ENCODE results near the gene ATAT1.
"Not testable (repeated sequence)": the region's sequence is repeated elsewhere in the genome, so short reads cannot be mapped to it uniquely, and the experiment has no call there.

ATAT1 gene

GRCh38 chr6:30654798-30655742 lies 28.4 kb downstream of the ATAT1 start:
- DNase-seq, result no peak

DNA sequence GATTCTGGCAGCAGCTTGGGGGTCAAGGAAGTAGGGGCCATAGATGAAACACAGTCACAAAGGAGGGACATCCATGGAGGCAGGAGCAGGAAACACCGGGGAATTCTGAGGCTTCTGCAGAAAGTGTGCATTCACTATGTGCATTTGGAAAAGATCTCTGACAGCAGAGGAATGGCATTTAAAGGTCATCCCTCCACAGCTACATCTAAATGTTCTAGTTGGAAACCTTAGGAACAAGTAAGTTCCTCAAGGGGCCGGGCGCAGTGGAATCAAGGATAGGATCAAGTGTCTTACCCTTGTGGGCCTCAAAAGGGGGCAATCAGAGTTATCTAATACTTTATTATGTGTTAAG lies 29.0 kb downstream of the ATAT1 start:
- DNase-seq, result no peak

GRCh38 chr6:30656513-30656912 lies 29.8 kb downstream of the ATAT1 start:
- DNase-seq, result no peak

GRCh38 chr6:30657454-30657853 lies 30.8 kb downstream of the ATAT1 start:
- no peak for DNase-seq

DNA sequence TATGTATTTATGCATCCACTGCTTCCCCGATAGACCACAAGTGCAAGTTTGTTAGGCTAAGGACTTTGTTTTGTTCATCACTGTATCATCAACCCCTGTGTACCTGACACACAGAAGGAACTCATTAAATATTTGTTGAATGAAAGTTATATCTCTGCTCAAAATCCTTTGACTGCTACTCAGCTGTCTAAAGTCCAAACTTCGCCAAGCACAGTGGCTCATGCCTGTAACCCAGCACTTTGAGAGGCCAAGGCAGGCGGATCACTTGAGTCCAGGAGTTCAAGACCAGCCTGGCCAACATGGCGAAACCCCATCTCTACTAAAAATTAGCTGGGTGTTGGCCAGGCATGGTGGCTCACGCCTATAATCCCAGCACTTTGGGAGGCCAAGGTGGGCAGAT lies 31.2 kb downstream of the ATAT1 start:
- DNase-seq, result not testable (repeated sequence)

- no peak for DNase-seq
Observed at GRCh38 chr6:30664994-30665767, 38.5 kb downstream of the ATAT1 start.

DNA sequence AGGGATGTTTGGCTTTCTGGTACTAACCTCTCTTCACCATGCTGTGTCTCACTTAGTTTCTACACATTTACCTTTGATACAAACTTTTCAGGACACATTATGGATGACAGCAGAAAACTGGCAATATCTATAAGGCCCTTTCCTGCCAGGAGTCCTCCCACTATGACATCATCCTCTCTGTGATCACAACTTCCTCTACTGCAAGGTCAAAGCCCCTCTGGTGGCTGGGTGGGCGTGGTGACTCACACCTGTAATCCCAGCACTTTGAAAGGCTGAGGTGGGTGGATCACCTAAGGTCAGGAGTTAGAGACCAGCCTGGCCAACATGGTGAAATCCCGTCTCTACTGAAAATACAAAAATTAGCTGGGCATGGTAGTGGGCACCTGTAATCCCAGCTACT lies 39.6 kb downstream of the ATAT1 start:
- DNase-seq, result not testable (repeated sequence)

- no peak for DNase-seq
Observed at GRCh38 chr6:30670760-30671527, 44.3 kb downstream of the ATAT1 start.

- peak; percentile 38 for DNase-seq
Observed at GRCh38 chr6:30672445-30673253, 46.0 kb downstream of the ATAT1 start, which contains the start of gene DHX16. TSS of gene DHX16 (minus strand) at chr6:30673006. CDS start at chr6:30672841, 165 bp downstream.

DNA sequence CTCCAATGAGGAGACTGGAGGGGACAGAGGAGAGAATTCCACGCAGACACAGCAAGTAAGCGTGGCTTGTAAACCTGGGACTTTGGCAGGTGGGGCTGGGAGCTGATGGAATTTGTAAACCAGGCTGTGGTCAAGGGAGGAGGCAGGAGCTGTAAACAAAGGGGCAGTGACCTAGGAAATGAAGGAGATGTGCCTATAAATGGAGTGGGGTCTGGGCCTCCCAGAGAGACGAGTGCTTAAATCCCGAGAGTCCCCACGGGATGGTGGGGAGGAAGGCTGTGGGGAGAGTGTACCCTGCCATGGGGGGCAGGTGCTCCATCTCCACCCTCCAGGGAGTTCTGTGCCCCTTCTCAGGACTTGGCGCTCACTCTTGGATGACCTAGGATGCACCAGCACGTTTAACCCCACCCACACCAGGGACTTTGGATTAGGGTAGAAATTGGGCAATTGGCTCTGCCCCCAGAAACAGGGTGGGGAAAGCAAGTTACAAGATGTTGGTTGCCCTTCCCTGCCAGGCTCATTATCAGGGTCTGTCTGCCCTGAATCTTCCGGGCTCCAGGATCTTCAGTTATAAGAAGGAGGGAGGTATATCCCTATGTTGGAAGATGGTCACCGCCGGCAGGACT lies 50.1 kb downstream of the ATAT1 start:
- DNase-seq, result no peak

DNA sequence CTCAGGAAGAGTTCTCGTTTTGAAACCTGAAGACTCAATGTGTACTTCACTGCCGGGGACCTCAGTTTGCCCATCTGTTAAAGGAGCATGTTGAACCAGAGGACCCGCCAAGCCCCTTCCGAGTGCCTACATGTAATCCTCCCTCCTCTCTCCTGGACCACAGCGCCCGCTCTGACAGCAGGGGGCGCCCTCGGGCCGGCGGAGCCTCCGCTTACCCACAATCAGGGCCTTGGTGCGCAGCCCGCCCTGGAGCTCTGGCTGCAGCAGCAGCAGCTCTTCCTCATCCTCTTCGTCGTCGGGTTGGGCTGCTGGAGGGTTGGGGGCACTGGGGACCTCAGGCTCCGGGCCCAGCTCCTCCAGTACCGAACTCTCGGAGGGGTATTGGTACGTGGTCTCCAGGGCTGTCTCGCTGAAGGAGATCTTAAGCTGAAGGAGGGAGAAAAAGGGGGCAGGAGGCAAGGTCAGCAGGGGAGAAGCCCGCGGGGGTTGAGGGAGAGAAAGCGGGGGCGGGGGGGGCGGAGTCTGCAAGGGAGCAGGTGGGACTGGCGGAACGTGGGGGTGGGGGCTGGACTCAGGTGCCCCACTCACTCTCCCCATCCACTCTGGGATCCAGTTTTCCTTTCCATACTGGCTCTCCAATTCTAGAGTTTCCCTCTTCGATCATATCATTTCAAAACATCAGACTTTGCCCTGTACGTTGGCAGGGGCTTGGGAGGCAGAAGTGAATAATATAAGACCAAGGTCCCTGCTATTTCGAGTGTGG lies 52.5 kb downstream of the ATAT1 start:
- peak; percentile 85 for DNase-seq

DNA sequence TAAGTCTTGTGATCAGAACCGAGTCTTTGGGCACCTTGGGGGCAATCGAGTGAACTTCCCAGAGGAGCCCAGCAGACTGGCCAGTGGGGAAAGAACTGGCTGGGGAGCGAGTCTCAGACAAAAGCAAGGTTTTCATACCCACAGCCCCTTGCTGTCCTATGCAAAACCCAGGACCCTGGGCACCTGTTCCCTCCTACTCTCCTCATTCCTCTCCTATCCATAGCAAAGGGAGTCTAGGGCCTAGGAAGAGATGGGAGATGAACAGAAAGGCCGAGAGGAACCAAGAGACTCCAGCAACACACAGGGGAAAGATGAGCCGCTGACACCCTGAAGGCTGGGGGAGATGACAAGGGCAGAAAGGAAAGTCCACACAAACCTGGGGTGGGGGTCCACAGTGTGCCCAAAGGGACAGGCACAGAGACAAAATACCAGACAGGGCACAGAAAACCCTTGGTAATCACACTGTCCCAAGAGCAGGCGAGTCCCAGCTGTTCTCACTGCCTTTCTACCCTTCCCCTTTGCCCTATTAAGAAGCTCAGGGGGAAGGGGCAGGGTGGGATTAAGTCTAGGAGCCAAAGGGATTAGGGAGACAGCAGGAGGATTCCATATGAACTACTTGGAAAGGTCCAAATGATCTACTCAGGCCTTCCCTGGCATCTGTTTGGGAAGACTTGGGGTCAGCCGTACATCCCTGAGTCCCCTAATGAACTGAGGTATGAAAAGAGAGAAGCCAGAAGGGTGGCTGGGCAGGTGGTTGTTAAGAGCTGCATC lies 53.3 kb downstream of the ATAT1 start:
- DNase-seq, result no peak

GRCh38 chr6:30681766-30682142 lies 55.1 kb downstream of the ATAT1 start:
- no peak for DNase-seq

- peak; percentile 84 for DNase-seq
Observed at GRCh38 chr6:30682143-30683117, 55.8 kb downstream of the ATAT1 start.

GRCh38 chr6:30683183-30683979 lies 56.7 kb downstream of the ATAT1 start:
- no peak for DNase-seq

DNA sequence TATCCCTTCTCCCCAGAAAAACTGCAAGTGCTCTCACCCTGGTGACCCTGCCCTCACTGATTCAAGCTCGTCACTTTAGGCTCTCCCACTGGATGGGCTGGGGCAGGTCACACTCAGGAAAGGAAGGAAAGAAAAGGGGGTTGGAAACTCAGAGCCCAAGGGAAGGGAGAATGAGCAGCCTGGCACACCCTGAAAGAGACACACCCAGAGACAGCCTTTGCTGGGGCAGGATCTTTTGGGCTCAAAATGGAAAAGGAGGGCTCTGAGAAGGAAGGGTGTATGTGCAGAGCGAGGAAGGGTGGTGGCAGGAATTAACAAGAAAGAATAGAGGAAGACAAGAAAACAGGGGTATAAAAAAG lies 57.3 kb downstream of the ATAT1 start:
- DNase-seq, result no peak

DNA sequence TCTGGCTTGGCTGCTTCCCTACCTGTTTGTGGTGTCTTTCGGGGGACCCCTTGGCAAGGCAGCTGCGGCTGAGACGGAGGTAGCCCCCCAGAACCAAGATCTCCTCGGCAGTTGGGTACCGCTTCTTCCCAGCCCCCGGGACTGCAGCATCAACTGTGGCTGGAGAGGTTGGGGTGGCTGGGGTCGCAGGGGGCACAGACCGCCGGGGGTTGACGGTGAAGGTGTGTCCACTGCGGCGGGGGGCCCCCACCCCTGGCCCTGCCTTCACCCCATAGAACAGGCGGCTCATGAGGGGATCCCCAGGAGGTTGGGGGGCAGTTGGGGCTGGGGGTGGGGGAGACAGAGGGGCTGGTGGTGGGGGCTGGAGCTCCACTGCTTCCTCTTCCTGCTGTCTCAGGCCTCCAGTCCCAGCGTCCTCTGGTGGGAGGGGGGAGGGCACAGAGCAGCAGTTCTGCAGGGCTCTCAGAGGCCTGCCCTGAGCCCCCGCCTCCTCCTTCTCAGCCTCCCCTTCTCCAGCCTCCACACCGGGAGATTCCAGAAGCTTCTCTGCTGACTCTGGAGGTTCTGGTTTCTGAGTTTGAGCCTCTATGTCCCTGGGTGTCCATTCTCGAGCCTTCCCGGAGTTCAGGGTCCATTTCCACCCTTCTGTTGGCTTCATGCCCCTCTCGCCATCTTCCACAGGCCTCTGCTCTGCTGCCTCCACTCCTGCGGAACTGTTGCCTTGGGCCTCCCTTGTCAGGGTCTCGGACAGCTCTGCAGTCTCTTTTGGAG lies 57.9 kb downstream of the ATAT1 start:
- no peak for DNase-seq

Data from activated gamma-delta T cell (primary cell).